SKM-1 (cell line): Measurements from ENCODE around the gene RGCC.

Experiments used
- DNase-seq: peaks from one replicate; lab custom pipeline; 2025; ENCODE audit not compliant: unreplicated experiment; lab: John Stamatoyannopoulos, UW

The RGCC gene

DNA sequence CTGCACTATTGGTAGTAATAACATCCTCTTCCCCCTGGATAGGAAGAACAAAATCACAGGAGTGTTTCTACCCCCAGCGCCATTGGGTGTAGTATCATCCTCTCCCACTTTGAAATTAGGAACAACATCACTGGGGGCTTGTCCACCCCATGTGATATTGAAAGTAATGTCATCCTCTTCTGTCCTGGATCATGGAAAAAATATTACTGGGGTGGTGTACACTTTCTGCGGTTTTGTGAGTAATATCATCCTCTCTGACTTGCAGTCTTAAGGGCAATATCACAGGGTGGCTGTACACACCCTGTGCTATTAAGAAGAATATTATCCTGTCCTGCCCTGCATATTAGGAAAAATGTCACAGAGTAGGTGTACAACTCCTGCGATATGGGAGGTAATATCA is 4.9 kb upstream of the RGCC start:
- DNase-seq: no peak

DNA sequence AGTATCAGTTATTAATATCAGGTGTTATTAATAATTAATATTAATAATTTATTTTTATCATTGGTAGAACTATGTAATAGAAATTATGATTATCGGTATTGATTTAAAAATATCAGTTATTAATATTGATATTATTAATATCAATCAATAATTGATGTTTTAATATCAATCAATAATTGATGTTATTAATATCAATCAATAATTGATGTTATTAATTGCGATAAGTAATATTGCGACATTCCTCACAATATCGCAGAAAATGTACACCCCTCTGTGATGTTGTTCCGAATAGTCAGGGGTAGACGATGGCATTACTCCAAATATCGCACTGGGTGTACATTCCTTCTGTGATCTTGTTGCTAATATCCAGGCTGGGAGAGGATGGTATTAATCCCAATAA is 3.7 kb upstream of the RGCC start:
- DNase-seq: no peak

GRCh38 chr13:41454170-41454569 is 3.2 kb upstream of the RGCC start:
- DNase-seq: no peak

DNA sequence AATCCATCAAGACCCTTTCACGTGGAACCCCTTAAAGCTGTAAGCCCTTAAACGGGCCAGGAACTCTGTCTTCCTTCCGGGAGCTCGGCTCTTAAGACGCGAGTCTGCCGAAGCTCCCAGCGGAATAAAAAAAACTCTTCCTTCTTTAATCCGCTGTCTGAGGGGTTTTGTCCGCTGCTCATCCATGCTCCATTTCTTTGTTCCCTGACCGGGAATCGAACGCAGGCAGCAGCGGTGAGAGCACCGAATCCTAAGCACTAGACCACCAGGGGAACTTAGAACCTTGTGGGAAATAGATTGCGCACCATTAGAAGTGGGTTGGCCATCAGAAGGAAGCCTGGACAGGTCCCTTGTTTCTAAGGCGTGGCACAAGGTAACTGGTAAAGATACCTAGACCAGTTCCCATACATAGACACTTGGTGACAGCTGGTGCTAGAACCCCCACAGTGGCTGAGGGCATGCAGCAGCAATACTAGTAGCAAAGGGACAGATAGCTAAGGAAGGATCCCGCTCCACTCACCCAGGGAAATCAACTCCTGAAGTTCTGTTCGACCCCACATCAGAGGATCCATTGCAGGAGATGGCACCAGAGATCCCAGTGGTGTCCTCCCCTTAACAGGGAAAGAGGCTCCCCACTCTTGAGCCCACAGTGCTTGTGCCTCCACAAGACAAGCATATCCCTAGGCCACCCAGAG is 1.5 kb upstream of the RGCC start:
- no peak for DNase-seq

DNA sequence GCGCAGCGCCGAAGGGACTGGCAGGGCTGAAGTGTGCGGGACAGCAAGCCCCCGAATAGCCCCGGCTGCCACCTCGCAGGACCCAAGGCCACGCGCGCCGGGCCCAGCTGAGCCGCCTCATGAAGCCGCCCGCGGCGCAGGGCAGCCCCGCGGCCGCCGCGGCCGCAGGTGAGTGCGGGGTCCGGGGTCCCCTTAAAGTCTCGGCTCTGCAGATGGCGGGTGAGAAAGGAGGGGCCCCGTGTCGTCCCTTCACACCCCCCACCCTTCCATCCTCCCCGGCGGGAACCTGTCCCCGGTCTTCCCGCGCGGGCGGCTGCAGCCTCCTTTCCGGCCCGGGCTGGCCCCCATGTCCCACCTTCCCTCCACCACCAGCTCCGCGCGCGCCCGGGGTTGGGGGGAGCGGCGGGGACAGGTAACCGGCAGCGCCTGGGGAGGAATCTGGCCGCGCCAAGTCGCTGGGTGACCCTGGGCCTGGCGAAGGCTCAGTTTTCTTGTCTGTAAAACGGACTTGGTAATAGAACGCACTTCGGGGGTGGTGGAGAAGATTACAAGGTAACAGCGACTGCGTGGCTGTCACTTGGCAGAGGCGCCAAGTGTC is 338 bp downstream of the RGCC start:
- no peak for DNase-seq

- DNase-seq: no peak
Observed at GRCh38 chr13:41458187-41458760, 924 bp downstream of the RGCC start.

DNA sequence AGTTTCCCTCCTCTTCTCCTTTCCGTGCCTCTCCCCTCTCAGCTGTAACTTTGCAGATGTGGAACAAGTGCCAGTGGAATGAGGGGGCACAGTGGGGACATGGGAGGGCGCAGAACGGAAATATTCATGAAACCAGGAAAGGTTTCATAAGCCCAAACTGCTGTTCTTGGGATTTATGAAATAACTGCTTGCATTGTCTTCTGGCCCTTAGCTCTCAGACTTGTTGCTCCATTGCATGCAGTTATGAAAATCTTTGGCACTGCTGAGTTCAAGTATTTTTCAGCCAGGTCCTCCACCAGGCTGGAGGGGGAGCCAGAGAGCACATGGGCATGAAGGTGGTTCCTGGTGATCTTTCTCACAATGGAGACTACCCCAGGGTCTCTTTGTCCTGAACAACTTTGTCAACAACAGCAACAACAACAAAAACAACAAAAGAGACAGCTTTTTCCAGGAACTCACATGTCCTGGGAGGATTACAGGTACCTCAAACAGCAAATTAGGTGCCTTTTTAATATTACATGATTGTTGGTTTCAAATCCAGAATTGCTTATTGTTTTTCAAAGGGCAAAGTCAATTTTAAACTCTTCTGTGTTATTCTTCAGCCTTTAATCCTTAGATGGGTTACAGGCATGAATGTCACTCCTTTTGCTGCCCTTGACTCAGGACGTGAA is 1.5 kb downstream of the RGCC start:
- no peak for DNase-seq

- no peak for DNase-seq
Observed at GRCh38 chr13:41459432-41460073, 2.2 kb downstream of the RGCC start.

DNA sequence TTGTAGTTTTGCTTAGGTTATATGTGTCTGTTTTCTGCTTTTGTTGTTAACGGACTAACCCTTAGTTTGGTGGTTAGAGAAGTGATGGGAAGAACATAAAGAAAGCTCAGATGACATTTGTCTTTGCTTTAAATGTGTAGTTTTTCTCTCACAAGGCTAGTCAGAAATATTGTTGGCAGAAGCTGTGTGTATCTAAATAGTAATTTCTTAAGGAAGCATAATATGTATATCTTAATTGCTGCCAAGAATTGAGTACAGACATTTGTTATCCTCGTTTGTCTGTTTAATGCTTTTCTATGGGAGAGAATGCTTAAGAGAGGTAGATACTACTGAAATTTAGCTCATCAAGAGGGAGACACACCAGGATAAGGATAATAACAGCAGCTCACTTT is 2.7 kb downstream of the RGCC start:
- DNase-seq: no peak

DNA sequence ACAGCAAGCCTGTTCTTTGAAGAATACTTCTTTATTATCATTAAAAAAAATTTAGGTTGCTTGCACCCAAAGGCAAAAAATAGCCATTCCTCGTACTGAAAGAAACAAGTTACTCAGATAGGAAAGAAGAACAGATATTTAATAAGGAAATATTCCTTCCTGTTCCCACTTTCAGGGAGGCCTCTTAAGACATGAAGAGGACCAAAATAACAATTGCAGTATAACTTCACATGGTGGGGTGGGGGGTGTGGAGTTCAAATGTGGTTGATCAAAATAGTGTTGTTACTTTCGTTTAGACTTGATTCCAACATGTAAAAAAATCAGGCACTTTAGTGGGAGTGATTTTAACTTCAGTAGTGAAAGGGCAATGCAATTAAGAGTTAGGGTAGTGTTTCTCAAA is 3.6 kb downstream of the RGCC start:
- no peak for DNase-seq

GRCh38 chr13:41461527-41462139 is 4.3 kb downstream of the RGCC start:
- no peak for DNase-seq

DNA sequence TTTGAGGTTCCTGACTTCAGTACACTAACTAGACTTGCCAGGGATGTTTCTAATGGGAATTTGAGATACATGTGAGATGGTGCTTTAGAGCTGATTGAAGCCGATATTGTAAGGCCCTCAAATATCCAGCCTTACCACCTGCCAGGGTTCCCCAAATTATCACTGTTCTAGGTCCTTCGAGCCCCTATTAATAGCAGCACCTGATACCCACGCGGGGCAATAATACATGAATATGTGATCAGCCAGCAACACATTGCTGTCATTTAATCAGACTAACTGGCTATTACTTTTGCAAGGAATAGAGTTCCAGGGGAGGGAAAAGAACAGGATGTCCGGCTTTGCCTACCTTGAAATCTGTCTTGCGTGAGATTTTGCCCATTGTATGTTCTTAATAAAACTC is 5.1 kb downstream of the RGCC start:
- no peak for DNase-seq

GRCh38 chr13:41463838-41464602 is 6.7 kb downstream of the RGCC start:
- no peak for DNase-seq

GRCh38 chr13:41465241-41465847 is 8.0 kb downstream of the RGCC start:
- peak; percentile 37 for DNase-seq

DNA sequence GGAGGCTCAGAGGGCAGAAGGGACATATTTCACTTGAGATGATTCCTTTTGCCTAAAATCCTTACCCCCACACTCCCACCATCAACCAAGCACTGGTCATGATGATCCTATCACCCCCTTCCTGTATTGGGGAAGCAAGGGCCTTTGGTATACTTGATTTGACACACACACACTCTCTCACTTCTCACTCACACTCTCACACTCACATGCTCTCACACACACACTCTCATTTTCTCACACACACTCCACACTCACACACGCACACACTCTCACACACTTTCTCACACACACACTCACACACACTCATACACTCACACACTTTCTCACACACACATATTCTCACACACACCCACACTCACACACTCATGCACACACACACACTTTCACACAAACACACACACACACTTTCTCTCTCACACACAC is 8.6 kb downstream of the RGCC start:
- DNase-seq: no peak

DNA sequence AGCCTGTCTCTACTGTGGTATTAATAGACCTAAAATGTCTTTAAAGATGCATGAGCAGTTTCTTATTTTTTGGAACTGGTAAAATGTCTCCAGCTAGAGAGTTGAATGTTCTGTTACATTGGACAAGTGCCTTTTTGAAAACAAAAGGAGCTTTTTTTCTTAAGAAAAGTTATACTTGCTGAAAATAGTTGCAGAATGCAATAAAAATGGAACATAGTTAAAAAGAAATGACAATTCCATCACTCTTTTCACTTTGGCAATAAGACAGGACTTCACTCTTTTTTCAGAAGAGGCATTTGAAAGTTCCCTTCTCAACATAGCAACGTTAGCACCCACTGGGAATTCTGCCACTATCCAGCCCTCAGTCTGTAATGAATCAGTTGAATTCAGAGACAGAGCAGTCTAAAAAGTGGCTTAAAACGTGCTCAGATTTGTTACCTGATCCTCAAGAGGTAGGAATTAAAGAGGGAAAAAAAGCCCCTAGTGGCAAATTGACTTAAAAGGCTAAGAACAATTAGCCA is 10.1 kb downstream of the RGCC start:
- DNase-seq: no peak

DNA sequence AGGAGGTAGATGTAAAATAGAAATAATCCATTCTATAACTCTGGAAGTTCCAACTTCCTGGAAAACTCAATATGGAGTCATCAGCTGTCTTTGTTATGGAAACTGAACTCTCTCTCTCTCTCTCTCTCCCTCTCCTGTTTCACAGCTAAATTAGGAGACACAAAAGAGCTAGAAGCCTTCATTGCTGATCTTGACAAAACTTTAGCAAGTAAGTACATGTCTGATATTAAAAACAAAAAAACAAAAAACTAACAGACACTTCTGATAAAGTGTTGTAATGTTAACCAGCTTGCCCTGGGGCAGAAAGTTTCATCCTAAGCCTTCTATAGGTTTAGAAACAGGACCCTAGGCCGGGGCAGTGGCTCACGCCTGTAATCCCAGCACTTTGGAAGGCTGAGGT is 11.3 kb downstream of the RGCC start:
- no peak for DNase-seq

- no peak for DNase-seq
Observed at GRCh38 chr13:41470196-41470595, 12.8 kb downstream of the RGCC start.

- DNase-seq: no peak
Observed at GRCh38 chr13:41471785-41472184, 14.4 kb downstream of the RGCC start.

- DNase-seq: no peak
Observed at GRCh38 chr13:41487222-41487621, 29.9 kb downstream of the RGCC start.
